ENCODE measurements around the gene VPS35L.
A peak's percentile ranks its signal among the peaks of the same experiment; 100 is the strongest.
"Not testable (repeated sequence)": the region's sequence is repeated elsewhere in the genome, so short reads cannot be mapped to it uniquely, and the experiment has no call there.

The VPS35L gene

GRCh38 chr16:19713697-19714096 lies 158.2 kb downstream of the VPS35L start:
- no peak for DNase-seq

- no peak for DNase-seq
These were observed 160.1 kb downstream of the VPS35L start for GRCh38 chr16:19715566-19715965.

- no peak for DNase-seq
These were observed 160.7 kb downstream of the VPS35L start for GRCh38 chr16:19716183-19716582.

GRCh38 chr16:19716728-19717127 lies 161.2 kb downstream of the VPS35L start:
- DNase-seq: not testable (repeated sequence)

- no peak for DNase-seq
These were observed 161.8 kb downstream of the VPS35L start for GRCh38 chr16:19717314-19717713.

- peak; percentile 89 for DNase-seq
These were observed 162.5 kb downstream of the VPS35L start, which contains the start of the genes IQCK and KNOP1 for GRCh38 chr16:19717741-19718623. Gene IQCK (plus strand): TSS chr16:19718271. CDS start chr16:19718307, 36 bp downstream. Gene KNOP1 (minus strand): TSS chr16:19718227. CDS start chr16:19715035, 3,192 bp downstream.

GRCh38 chr16:19718624-19718965 lies 163.1 kb downstream of the VPS35L start:
- peak; percentile 7 for DNase-seq

- DNase-seq: no peak
These were observed 166.9 kb downstream of the VPS35L start for GRCh38 chr16:19722269-19722952.

- no peak for DNase-seq
These were observed 167.5 kb downstream of the VPS35L start for GRCh38 chr16:19722981-19723380.

GRCh38 chr16:19728636-19728965 lies 173.1 kb downstream of the VPS35L start:
- DNase-seq: no peak

- DNase-seq: no peak
These were observed 178.0 kb downstream of the VPS35L start for GRCh38 chr16:19733551-19733950.

- DNase-seq: no peak
These were observed 179.8 kb downstream of the VPS35L start for GRCh38 chr16:19735074-19735867.

- DNase-seq: peak; percentile 9
These were observed 182.0 kb downstream of the VPS35L start for GRCh38 chr16:19737306-19738038.

GRCh38 chr16:19741354-19741753 lies 185.9 kb downstream of the VPS35L start:
- no peak for DNase-seq

GRCh38 chr16:19743816-19744159 lies 188.3 kb downstream of the VPS35L start:
- DNase-seq: no peak

- no peak for DNase-seq
These were observed 189.2 kb downstream of the VPS35L start for GRCh38 chr16:19744670-19745069.

GRCh38 chr16:19745286-19746010 lies 189.9 kb downstream of the VPS35L start:
- no peak for DNase-seq

GRCh38 chr16:19746561-19746960 lies 191.1 kb downstream of the VPS35L start:
- DNase-seq: no peak

- no peak for DNase-seq
These were observed 193.1 kb downstream of the VPS35L start for GRCh38 chr16:19748389-19749168.

GRCh38 chr16:19749571-19750080 lies 194.1 kb downstream of the VPS35L start:
- peak; percentile 14 for DNase-seq
